Urinary bladder (tissue), 2 donors: Measurements from ENCODE around the gene WDFY2. TPM values are rescaled to one million over a fixed set of nuclear protein-coding genes. Genes with fewer than 3 reads are reported as not detected.

Experiments used
- polyA plus RNA-seq: library from polyadenylated mRNA; stranded (reverse); fragments of 200-250 nt; gene quantifications from one replicate; pipeline ENCODE4 v1.2.3, GENCODE V29; 2013
- small RNA-seq: library from RNA; depleted of rRNA; stranded (forward); fragments of <200 nt; gene quantifications from one replicate; pipeline ENCODE3, GENCODE V24; 2014
- total RNA-seq: library from RNA; depleted of rRNA; stranded (reverse); fragments of >200 nt; gene quantifications from one replicate; pipeline ENCODE4 v1.2.3, GENCODE V29; 2014
- donor health status: healthy.

The WDFY2 gene
- total and polyA plus RNA-seq, 2 donors: 5.2 to 14.5 TPM

Small RNAs within 50 kb of the gene (small RNA-seq; reads per million reads assigned to genes)
- not detected for gene MIR4703
- not detected for gene RN7SL413P
- not detected for gene RNU6-65P
- not detected for gene RNY1P6

Other genes with a start within 250 kb of the WDFY2 start
- 0.16 TPM for gene SERPINE3, start 244.8 kb upstream of the WDFY2 start, total RNA-seq
- gene SERPINE3, start 244.8 kb upstream of the WDFY2 start, polyA plus RNA-seq: not detected
- 74.8 TPM for gene INTS6, start 131.4 kb upstream of the WDFY2 start, total RNA-seq
- gene INTS6, start 131.4 kb upstream of the WDFY2 start, polyA plus RNA-seq: 14.0 TPM
- 6.4 TPM for gene DHRS12, start 219.7 kb downstream of the WDFY2 start, total RNA-seq
- 16.8 TPM for gene DHRS12, start 219.7 kb downstream of the WDFY2 start, polyA plus RNA-seq